ENCODE measurements around the gene NMT1. TPM values are rescaled to one million over a fixed set of nuclear protein-coding genes. Genes with fewer than 3 reads are reported as not detected.

NMT1 gene
- total RNA-seq, 1 donor from 2014 or later, result 98.8 TPM

- H3K27me3 Mint-ChIP-seq, result no peaks in the 10 kb centered on the region
- H3K27ac Mint-ChIP-seq, result peak overlapping the region; percentile 83
- peaks cover 19% of the 10 kb centered on the region for H3K4me1 Mint-ChIP-seq (ENCODE audit: unreplicated experiment)
- no peak for DNase-seq (ENCODE audit: extremely low spot score, unreplicated experiment)
- peaks cover 3% of the 10 kb centered on the region for H3K36me3 Mint-ChIP-seq
- peak; percentile 77 for TF ChIP-seq CTCF (conservative IDR thresholded peaks at IDR 0.05)
- H3K4me3 Mint-ChIP-seq, result peak overlapping the region; percentile 91
- no peaks in the 10 kb centered on the region for H3K9me3 Mint-ChIP-seq
Measured at GRCh38 chr17:45132572-45133463, 71.7 kb downstream of the NMT1 start.

- Mint-ChIP-seq H3K4me1 (ENCODE audit: unreplicated experiment) (peaks cover 16% of the 10 kb centered on the region), H3K36me3 (peaks cover 3% of the 10 kb centered on the region), H3K27me3 (no peaks in the 10 kb centered on the region), H3K4me3 (peak within 1 kb of the TSS; percentile 87), H3K9me3 (no peaks in the 10 kb centered on the region), H3K27ac (peak within 1 kb of the TSS; percentile 90)
- peak; percentile 98 for DNase-seq (ENCODE audit: extremely low spot score, unreplicated experiment)
- peak; percentile 100 for TF ChIP-seq CTCF (conservative IDR thresholded peaks at IDR 0.05)
Measured at GRCh38 chr17:45135192-45135977, 74.3 kb downstream of the NMT1 start, which contains the start of gene ACBD4. Gene ACBD4 (plus strand): TSS chr17:45135687. CDS start chr17:45136145, 458 bp downstream.

DNA sequence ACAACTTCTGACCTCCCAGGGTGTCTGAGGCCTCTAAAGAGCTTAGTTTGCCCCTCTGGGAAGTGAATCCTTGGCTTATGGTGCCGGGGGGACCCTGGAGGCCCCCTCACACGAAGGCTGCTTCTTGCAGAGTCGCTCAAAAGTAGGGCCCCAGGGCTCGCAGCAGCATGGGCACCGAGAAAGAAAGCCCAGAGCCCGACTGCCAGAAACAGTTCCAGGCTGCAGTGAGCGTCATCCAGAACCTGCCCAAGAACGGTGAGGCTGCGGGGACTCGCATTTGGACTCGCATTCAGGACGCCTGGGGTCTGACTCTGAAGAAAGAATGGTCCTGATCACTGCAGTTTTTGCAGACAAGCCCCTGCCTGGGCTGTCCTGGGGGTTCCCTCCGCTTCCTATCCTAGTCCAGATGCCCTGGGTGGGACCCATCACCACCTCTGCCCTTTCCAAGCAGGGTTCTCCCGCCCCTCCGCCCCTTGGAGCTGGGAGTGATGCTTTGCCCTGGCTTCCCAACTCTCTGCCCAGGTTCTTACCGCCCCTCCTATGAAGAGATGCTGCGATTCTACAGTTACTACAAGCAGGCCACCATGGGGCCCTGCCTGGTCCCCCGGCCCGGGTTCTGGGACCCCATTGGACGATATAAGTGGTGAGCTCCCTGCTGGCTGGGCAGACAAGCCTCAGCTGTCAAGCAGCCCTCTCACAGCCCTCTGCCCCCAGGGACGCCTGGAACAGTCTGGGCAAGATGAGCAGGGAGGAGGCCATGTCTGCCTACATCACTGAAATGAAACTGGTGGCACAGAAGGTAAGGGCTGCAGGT, 75.1 kb downstream of the NMT1 start:
- no peak for DNase-seq (ENCODE audit: extremely low spot score, unreplicated experiment)
- Mint-ChIP-seq H3K27me3 (no peaks in the 10 kb centered on the region), H3K9me3 (no peaks in the 10 kb centered on the region), H3K4me3 (peak overlapping the region; percentile 87), H3K4me1 (ENCODE audit: unreplicated experiment) (peaks cover 9% of the 10 kb centered on the region), H3K27ac (peak overlapping the region; percentile 90), H3K36me3 (peaks cover 3% of the 10 kb centered on the region)
- TF ChIP-seq CTCF (conservative IDR thresholded peaks at IDR 0.05), result no peak

- no peak for DNase-seq (ENCODE audit: extremely low spot score, unreplicated experiment)
- H3K4me1 Mint-ChIP-seq (ENCODE audit: unreplicated experiment), result peaks cover 5% of the 10 kb centered on the region
- no peaks in the 10 kb centered on the region for H3K9me3 Mint-ChIP-seq
- H3K27me3 Mint-ChIP-seq, result no peaks in the 10 kb centered on the region
- peaks cover 3% of the 10 kb centered on the region for H3K36me3 Mint-ChIP-seq
- no peak for TF ChIP-seq CTCF (conservative IDR thresholded peaks at IDR 0.05)
- no peak overlapping the region for H3K27ac Mint-ChIP-seq
- peak overlapping the region; percentile 87 for H3K4me3 Mint-ChIP-seq
Measured at GRCh38 chr17:45136846-45137560, 75.9 kb downstream of the NMT1 start.

Data from type B pancreatic cell (in vitro differentiated cells).